GM21786 (cell line): Measurements from ENCODE around the gene OR1E1.
"Not testable (repeated sequence)": the region's sequence is repeated elsewhere in the genome, so short reads cannot be mapped to it uniquely, and the experiment has no call there.

Source experiments
- ATAC-seq: cut with Tn5 transposase; IDR thresholded peaks from one replicate; pipeline ENCODE4 v1.9.1; 2021; ENCODE audit not compliant: unreplicated experiment

Gene OR1E1

GRCh38 chr17:3398310-3398709, at the start of gene OR1E1:
Gene OR1E1 (minus strand): TSS chr17:3398410. CDS start chr17:3398410, 0 bp downstream.
- no peak for ATAC-seq

- ATAC-seq = no peak
These were observed 49.4 kb upstream of the OR1E1 start for GRCh38 chr17:3447625-3448024.

GRCh38 chr17:3440451-3440850, 42.2 kb upstream of the OR1E1 start:
- no peak for ATAC-seq

- ATAC-seq = no peak
These were observed 40.2 kb upstream of the OR1E1 start for GRCh38 chr17:3438368-3438767.

- ATAC-seq = no peak
These were observed 35.5 kb upstream of the OR1E1 start, which contains the start of gene OR1E2 for GRCh38 chr17:3433741-3434140. Gene OR1E2 (minus strand): TSS chr17:3433841. CDS start chr17:3433841, 0 bp downstream.

- not testable (repeated sequence) for ATAC-seq
These were observed 35.0 kb upstream of the OR1E1 start for GRCh38 chr17:3433215-3433614.

- no peak for ATAC-seq
These were observed 20.0 kb upstream of the OR1E1 start for GRCh38 chr17:3418222-3418621.

GRCh38 chr17:3415610-3416009, 17.4 kb upstream of the OR1E1 start:
- no peak for ATAC-seq

GRCh38 chr17:3412216-3412615, 14.0 kb upstream of the OR1E1 start:
- ATAC-seq = not testable (repeated sequence)

- ATAC-seq = no peak
These were observed 12.9 kb upstream of the OR1E1 start, which contains the start of gene OR3A3 for GRCh38 chr17:3411070-3411469. Gene OR3A3 (plus strand): TSS chr17:3411370.

GRCh38 chr17:3403856-3404255, 5.6 kb upstream of the OR1E1 start:
- ATAC-seq = not testable (repeated sequence)

GRCh38 chr17:3401786-3402185, 3.6 kb upstream of the OR1E1 start:
- no peak for ATAC-seq

GRCh38 chr17:3400055-3400454, 1.8 kb upstream of the OR1E1 start:
- no peak for ATAC-seq

- not testable (repeated sequence) for ATAC-seq
These were observed 409 bp downstream of the OR1E1 start for GRCh38 chr17:3397801-3398200.

- no peak for ATAC-seq
These were observed 8.4 kb downstream of the OR1E1 start for GRCh38 chr17:3389791-3390190.

- ATAC-seq = no peak
These were observed 12.1 kb downstream of the OR1E1 start, which contains the start of gene OR3A2 for GRCh38 chr17:3385869-3386816. Gene OR3A2 (minus strand): TSS chr17:3386308.

GRCh38 chr17:3381957-3382356, 16.3 kb downstream of the OR1E1 start:
- no peak for ATAC-seq

- no peak for ATAC-seq
These were observed 19.9 kb downstream of the OR1E1 start for GRCh38 chr17:3378321-3378720.

- not testable (repeated sequence) for ATAC-seq
These were observed 27.0 kb downstream of the OR1E1 start for GRCh38 chr17:3371167-3371566.
